ENCODE measurements around the gene KRT7.

The KRT7 gene

GRCh38 chr12:52243856-52244614 lies 11.0 kb downstream of the KRT7 start:
- DNase-seq (ENCODE audit: low read depth in 1 of 2, low spot score in 1 of 2): peak; percentile 57 to 76
- H3K27ac ChIP-seq (replicated peaks): peak overlapping the region; percentile 30; the same call in 1 of the 2 replicates

DNA sequence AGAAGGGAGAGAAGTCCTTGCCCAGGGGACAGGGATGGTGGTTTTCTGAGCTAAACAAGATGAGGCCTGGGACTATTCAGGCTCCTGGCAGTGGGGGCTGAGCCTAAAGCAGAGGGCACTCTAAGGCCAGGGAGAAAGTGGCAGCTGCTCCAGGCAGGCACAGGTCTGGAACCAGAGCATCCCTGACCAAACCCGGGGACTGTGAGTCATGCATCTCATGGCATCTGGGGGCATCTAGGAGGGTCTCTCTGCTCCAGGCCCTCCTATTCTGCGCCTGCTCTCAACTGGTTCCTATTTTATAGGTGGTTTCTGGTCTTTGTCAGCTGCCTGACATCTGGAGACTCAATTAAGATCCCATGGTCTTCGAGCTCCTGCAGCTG lies 11.6 kb downstream of the KRT7 start:
- peak overlapping the region; percentile 30; the same call in 1 of the 2 replicates for H3K27ac ChIP-seq (replicated peaks)
- TF ChIP-seq SPI1 (IDR thresholded peaks at IDR 0.05; ENCODE audit: borderline replicate concordance, low read depth): no peak
- no peak for TF ChIP-seq POLR2AphosphoS5 (IDR thresholded peaks at IDR 0.05; ENCODE audit: low read depth)
- TF ChIP-seq GABPA (IDR thresholded peaks at IDR 0.05; ENCODE audit: low read depth): no peak
- no peak for TF ChIP-seq REST (IDR thresholded peaks at IDR 0.05; ENCODE audit: insufficient replicate concordance, low read depth)
- no peak for TF ChIP-seq CTCF (IDR thresholded peaks at IDR 0.05; ENCODE audit: insufficient read depth, low read length)
- no peaks in the 10 kb centered on the region for H3K27me3 ChIP-seq (ENCODE audit: insufficient read depth, poor library complexity, severe bottlenecking)
- no peak overlapping the region for H3K4me3 ChIP-seq (replicated peaks; ENCODE audit: insufficient read depth, low read length)
- DNase-seq (ENCODE audit: low read depth in 1 of 2, low spot score in 1 of 2): no peak

More at GRCh38 chr12:52243856-52244614, 11.0 kb downstream of the KRT7 start:
- H3K27me3 ChIP-seq (ENCODE audit: insufficient read depth, poor library complexity, severe bottlenecking): no peaks in the 10 kb centered on the region
- TF ChIP-seq SPI1 (IDR thresholded peaks at IDR 0.05; ENCODE audit: borderline replicate concordance, low read depth) (no peak), GABPA (IDR thresholded peaks at IDR 0.05; ENCODE audit: low read depth) (no peak; the same call in 1 of the 2 replicates), CTCF (IDR thresholded peaks at IDR 0.05; ENCODE audit: insufficient read depth, low read length) (no peak), REST (IDR thresholded peaks at IDR 0.05; ENCODE audit: insufficient replicate concordance, low read depth) (no peak), POLR2AphosphoS5 (IDR thresholded peaks at IDR 0.05; ENCODE audit: low read depth) (no peak)
- no peak overlapping the region for H3K4me3 ChIP-seq (replicated peaks; ENCODE audit: insufficient read depth, low read length)

- no peak for DNase-seq (ENCODE audit: low read depth in 1 of 2, low spot score in 1 of 2)
- Histone ChIP-seq H3K27ac (replicated peaks) (no peak overlapping the region), H3K27me3 (ENCODE audit: insufficient read depth, poor library complexity, severe bottlenecking) (peaks cover under 1% of the 10 kb centered on the region), H3K4me3 (replicated peaks; ENCODE audit: insufficient read depth, low read length) (no peak overlapping the region)
- TF ChIP-seq POLR2AphosphoS5 (IDR thresholded peaks at IDR 0.05; ENCODE audit: low read depth) (no peak), CTCF (IDR thresholded peaks at IDR 0.05; ENCODE audit: insufficient read depth, low read length) (no peak)
Measured at GRCh38 chr12:52245259-52245961, 12.4 kb downstream of the KRT7 start.
